ENCODE measurements around the gene DEK. TPM values are rescaled to one million over a fixed set of nuclear protein-coding genes. Genes with fewer than 3 reads are reported as not detected.

DEK gene
- total RNA-seq, 1 experiment from 2014 or later: 108 TPM

DNA sequence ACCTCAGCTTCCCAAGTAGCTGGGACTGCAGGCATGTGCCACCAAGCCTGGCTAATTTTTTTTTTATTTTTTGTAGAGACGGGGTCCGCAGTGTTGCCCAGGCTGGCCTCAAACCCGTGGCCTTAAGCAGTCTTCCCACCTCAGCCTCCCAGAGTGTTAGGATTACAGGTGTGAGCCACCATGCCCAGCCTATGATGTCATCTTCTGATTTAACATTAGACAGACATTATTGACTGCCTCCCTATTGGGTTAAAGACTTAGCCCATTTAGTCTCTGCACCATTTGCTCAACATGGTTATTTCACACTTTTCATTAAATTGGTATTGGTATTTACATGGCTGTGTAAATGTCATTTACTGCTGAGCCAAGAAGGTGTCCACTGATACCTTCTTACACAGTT, 46.1 kb downstream of the DEK start:
- DNase-seq (ENCODE audit: low read depth, low spot score) (no peak), ATAC-seq (no peak)
- Histone ChIP-seq H4K20me1 (ENCODE audit: insufficient read depth) (no peaks in the 10 kb centered on the region), H3K9me2 (ENCODE audit: insufficient read depth) (no peaks in the 10 kb centered on the region), H3K79me2 (ENCODE audit: insufficient read depth, low read length) (no peaks in the 10 kb centered on the region), H3K9me3 (ENCODE audit: control insufficient read depth in 1 of 2, insufficient read depth in 1 of 2, low read depth in 1 of 2, low read length in 2 of 2) (no peaks in the 10 kb centered on the region), H3K27ac (ENCODE audit: low read depth, low read length) (no peak overlapping the region), H3K4me3 (replicated peaks in 1 of 2; ENCODE audit: low read depth in 1 of 2, low read length in 2 of 2) (no peak overlapping the region), H3K9ac (ENCODE audit: low read length) (no peak overlapping the region), H3K27me3 (ENCODE audit: insufficient read depth, low read length) (no peaks in the 10 kb centered on the region), H3K4me1 (ENCODE audit: control insufficient read depth in 1 of 2, insufficient read depth in 2 of 2, low read length in 2 of 2) (peaks cover 0 to 2% of the 10 kb centered on the region in 2 experiments; a peak in 1 of 4 replicates), H3K4me2 (ENCODE audit: low read length) (no peak overlapping the region), H3K36me3 (ENCODE audit: control insufficient read depth in 1 of 2, insufficient read depth in 2 of 2, low read length in 2 of 2) (peaks cover 4 to 6% of the 10 kb centered on the region in 2 experiments; a peak in 2 of 4 replicates), H2AFZ (ENCODE audit: low read depth, low read length, poor library complexity, severe bottlenecking) (no peak overlapping the region)
- intact Hi-C loops (cut with micrococcal nuclease): no loop called here
- TF ChIP-seq SRF (IDR thresholded peaks at IDR 0.05; ENCODE audit: low read depth): no peak
- no peak for TF ChIP-seq CTCF (IDR thresholded peaks at IDR 0.05 in 2 of 3, conservative IDR thresholded peaks at IDR 0.05 in 1 of 3; ENCODE audit: borderline replicate concordance in 1 of 3, insufficient read depth in 1 of 3, low read depth in 2 of 3, low read length in 2 of 3)
- TF ChIP-seq POLR2AphosphoS5 (IDR thresholded peaks at IDR 0.05; ENCODE audit: low read depth, low read length): no peak
- TF ChIP-seq, protein P1, sequence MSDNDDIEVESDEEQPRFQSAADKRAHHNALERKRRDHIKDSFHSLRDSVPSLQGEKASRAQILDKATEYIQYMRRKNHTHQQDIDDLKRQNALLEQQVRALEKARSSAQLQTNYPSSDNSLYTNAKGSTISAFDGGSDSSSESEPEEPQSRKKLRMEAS (IDR thresholded peaks at IDR 0.05): no peak
- no peak for TF ChIP-seq EGR1 (IDR thresholded peaks at IDR 0.05; ENCODE audit: low read depth)
- ChIA-PET POLR2A (no interaction called here), RAD21 (ENCODE audit: low non-redundant PET in 1 of 2, low total read pairs in 2 of 2, uncharacterized antibody in 2 of 2, unreplicated experiment in 2 of 2) (no interaction called here), CTCF (no interaction called here)
- BruUV-seq (replicated peaks): no TSS peak

GRCh38 chr6:18216411-18216810, 47.9 kb downstream of the DEK start:
- Histone ChIP-seq H3K9me3 (ENCODE audit: control insufficient read depth in 1 of 2, insufficient read depth in 1 of 2, low read depth in 1 of 2, low read length in 2 of 2) (no peaks in the 10 kb centered on the region), H3K4me2 (ENCODE audit: low read length) (no peak overlapping the region), H3K4me1 (ENCODE audit: control insufficient read depth in 1 of 2, insufficient read depth in 2 of 2, low read length in 2 of 2) (peaks cover 0 to 2% of the 10 kb centered on the region in 2 experiments; a peak in 1 of 4 replicates), H2AFZ (ENCODE audit: low read depth, low read length, poor library complexity, severe bottlenecking) (no peak overlapping the region), H3K9ac (ENCODE audit: low read length) (no peak overlapping the region), H3K79me2 (ENCODE audit: insufficient read depth, low read length) (no peaks in the 10 kb centered on the region), H3K9me2 (ENCODE audit: insufficient read depth) (no peaks in the 10 kb centered on the region), H3K27me3 (ENCODE audit: insufficient read depth, low read length) (no peaks in the 10 kb centered on the region), H3K36me3 (ENCODE audit: control insufficient read depth in 1 of 2, insufficient read depth in 2 of 2, low read length in 2 of 2) (no peaks in the 10 kb centered on the region), H3K27ac (ENCODE audit: low read depth, low read length) (no peak overlapping the region), H3K4me3 (replicated peaks in 1 of 2; ENCODE audit: low read depth in 1 of 2, low read length in 2 of 2) (no peak overlapping the region), H4K20me1 (ENCODE audit: insufficient read depth) (no peaks in the 10 kb centered on the region)
- no peak; the same call in 1 of the 2 replicates for ATAC-seq
- ChIA-PET POLR2A (no interaction called here), CTCF (no interaction called here), RAD21 (ENCODE audit: low non-redundant PET in 1 of 2, low total read pairs in 2 of 2, uncharacterized antibody in 2 of 2, unreplicated experiment in 2 of 2) (no interaction called here)
- DNase-seq (ENCODE audit: low read depth, low spot score): no peak
- no TSS peak for BruUV-seq (replicated peaks)
- intact Hi-C loops (cut with micrococcal nuclease): no loop called here
- TF ChIP-seq, protein P2, sequence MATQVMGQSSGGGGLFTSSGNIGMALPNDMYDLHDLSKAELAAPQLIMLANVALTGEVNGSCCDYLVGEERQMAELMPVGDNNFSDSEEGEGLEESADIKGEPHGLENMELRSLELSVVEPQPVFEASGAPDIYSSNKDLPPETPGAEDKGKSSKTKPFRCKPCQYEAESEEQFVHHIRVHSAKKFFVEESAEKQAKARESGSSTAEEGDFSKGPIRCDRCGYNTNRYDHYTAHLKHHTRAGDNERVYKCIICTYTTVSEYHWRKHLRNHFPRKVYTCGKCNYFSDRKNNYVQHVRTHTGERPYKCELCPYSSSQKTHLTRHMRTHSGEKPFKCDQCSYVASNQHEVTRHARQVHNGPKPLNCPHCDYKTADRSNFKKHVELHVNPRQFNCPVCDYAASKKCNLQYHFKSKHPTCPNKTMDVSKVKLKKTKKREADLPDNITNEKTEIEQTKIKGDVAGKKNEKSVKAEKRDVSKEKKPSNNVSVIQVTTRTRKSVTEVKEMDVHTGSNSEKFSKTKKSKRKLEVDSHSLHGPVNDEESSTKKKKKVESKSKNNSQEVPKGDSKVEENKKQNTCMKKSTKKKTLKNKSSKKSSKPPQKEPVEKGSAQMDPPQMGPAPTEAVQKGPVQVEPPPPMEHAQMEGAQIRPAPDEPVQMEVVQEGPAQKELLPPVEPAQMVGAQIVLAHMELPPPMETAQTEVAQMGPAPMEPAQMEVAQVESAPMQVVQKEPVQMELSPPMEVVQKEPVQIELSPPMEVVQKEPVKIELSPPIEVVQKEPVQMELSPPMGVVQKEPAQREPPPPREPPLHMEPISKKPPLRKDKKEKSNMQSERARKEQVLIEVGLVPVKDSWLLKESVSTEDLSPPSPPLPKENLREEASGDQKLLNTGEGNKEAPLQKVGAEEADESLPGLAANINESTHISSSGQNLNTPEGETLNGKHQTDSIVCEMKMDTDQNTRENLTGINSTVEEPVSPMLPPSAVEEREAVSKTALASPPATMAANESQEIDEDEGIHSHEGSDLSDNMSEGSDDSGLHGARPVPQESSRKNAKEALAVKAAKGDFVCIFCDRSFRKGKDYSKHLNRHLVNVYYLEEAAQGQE (IDR thresholded peaks at IDR 0.05; ENCODE audit: low read depth): no peak
- TF ChIP-seq ELF1 (IDR thresholded peaks at IDR 0.05; ENCODE audit: borderline replicate concordance, low read depth) (no peak), RAD21 (IDR thresholded peaks at IDR 0.05; ENCODE audit: low read depth) (no peak), CBX3 (IDR thresholded peaks at IDR 0.05; ENCODE audit: low read depth) (no peak)

Measured in HCT116 (cell line).